ENCODE measurements around the gene CAPRIN2.

CAPRIN2 gene

GRCh38 chr12:30763053-30763452 is 8.3 kb upstream of the CAPRIN2 start:
- FAIRE-seq, result no peak
- DNase-seq (ENCODE audit: insufficient read length, low spot score), result no peak

GRCh38 chr12:30761730-30762129 is 7.0 kb upstream of the CAPRIN2 start:
- FAIRE-seq (no peak), DNase-seq (ENCODE audit: insufficient read length, low spot score) (no peak)

- FAIRE-seq (no peak), DNase-seq (ENCODE audit: insufficient read length, low spot score) (no peak)
Observed at GRCh38 chr12:30757316-30757715, 2.6 kb upstream of the CAPRIN2 start.

GRCh38 chr12:30756074-30756473 is 1.3 kb upstream of the CAPRIN2 start:
- FAIRE-seq (no peak), DNase-seq (ENCODE audit: insufficient read length, low spot score) (no peak)

GRCh38 chr12:30755395-30755762 is 628 bp upstream of the CAPRIN2 start:
- FAIRE-seq, result no peak
- DNase-seq (ENCODE audit: insufficient read length, low spot score), result no peak

- DNase-seq (ENCODE audit: insufficient read length, low spot score) (no peak), FAIRE-seq (peak; percentile 40)
Observed at GRCh38 chr12:30754383-30754749, 385 bp downstream of the CAPRIN2 start.

GRCh38 chr12:30753751-30754382 is 884 bp downstream of the CAPRIN2 start:
- DNase-seq (ENCODE audit: insufficient read length, low spot score), result peak; percentile 22
- peak; percentile 70 for FAIRE-seq

GRCh38 chr12:30753233-30753632 is 1.5 kb downstream of the CAPRIN2 start:
- peak; percentile 31 for DNase-seq (ENCODE audit: insufficient read length, low spot score)
- FAIRE-seq, result no peak

GRCh38 chr12:30752255-30752654 is 2.5 kb downstream of the CAPRIN2 start:
- DNase-seq (ENCODE audit: insufficient read length, low spot score) (no peak), FAIRE-seq (no peak)

GRCh38 chr12:30748147-30748546 is 6.6 kb downstream of the CAPRIN2 start:
- DNase-seq (ENCODE audit: insufficient read length, low spot score) (no peak), FAIRE-seq (peak; percentile 13)

- no peak for FAIRE-seq
- no peak for DNase-seq (ENCODE audit: insufficient read length, low spot score)
Observed at GRCh38 chr12:30746190-30746589, 8.6 kb downstream of the CAPRIN2 start.

- FAIRE-seq (no peak), DNase-seq (ENCODE audit: insufficient read length, low spot score) (no peak)
Observed at GRCh38 chr12:30744321-30744720, 10.4 kb downstream of the CAPRIN2 start.

- DNase-seq (ENCODE audit: insufficient read length, low spot score), result no peak
- no peak for FAIRE-seq
Observed at GRCh38 chr12:30740274-30740673, 14.5 kb downstream of the CAPRIN2 start.

- peak; percentile 42 for FAIRE-seq
- DNase-seq (ENCODE audit: insufficient read length, low spot score), result no peak
Observed at GRCh38 chr12:30739020-30739419, 15.7 kb downstream of the CAPRIN2 start.

GRCh38 chr12:30732954-30733637 is 21.7 kb downstream of the CAPRIN2 start:
- no peak for FAIRE-seq
- no peak for DNase-seq (ENCODE audit: insufficient read length, low spot score)

GRCh38 chr12:30730011-30730410 is 24.7 kb downstream of the CAPRIN2 start:
- FAIRE-seq, result no peak
- no peak for DNase-seq (ENCODE audit: insufficient read length, low spot score)

- DNase-seq (ENCODE audit: insufficient read length, low spot score) (no peak), FAIRE-seq (no peak)
Observed at GRCh38 chr12:30729547-30729946, 25.2 kb downstream of the CAPRIN2 start.

- DNase-seq (ENCODE audit: insufficient read length, low spot score) (no peak), FAIRE-seq (no peak)
Observed at GRCh38 chr12:30726647-30727046, 28.1 kb downstream of the CAPRIN2 start.

- DNase-seq (ENCODE audit: insufficient read length, low spot score), result peak; percentile 72
- no peak for FAIRE-seq
Observed at GRCh38 chr12:30725739-30726138, 29.0 kb downstream of the CAPRIN2 start.

GRCh38 chr12:30719060-30719459 is 35.7 kb downstream of the CAPRIN2 start:
- DNase-seq (ENCODE audit: insufficient read length, low spot score) (peak; percentile 74), FAIRE-seq (peak; percentile 91)

GRCh38 chr12:30707613-30708342 is 47.0 kb downstream of the CAPRIN2 start:
- DNase-seq (ENCODE audit: insufficient read length, low spot score), result no peak
- no peak for FAIRE-seq

- DNase-seq (ENCODE audit: insufficient read length, low spot score) (no peak), FAIRE-seq (no peak)
Observed at GRCh38 chr12:30706476-30706875, 48.3 kb downstream of the CAPRIN2 start.

Data from HTR-8/SVneo (cell line).